HepG2 (cell line): ENCODE data around the gene DBN1. TPM values are rescaled to one million over a fixed set of nuclear protein-coding genes. Genes with fewer than 3 reads are reported as not detected.

ENCODE experiments used
- ATAC-seq: fragments of 200-7000 bp; cut with Tn5 transposase; 3 replicates; pipeline ENCODE4 v1.9.1; 2020; ENCODE audit warnings: mild to moderate bottlenecking, moderate library complexity
- BruUV-seq: library from RNA; stranded (reverse); fragments of 400-500 nt; replicated peaks from 2 replicates; lab custom pipeline; 2021; lab: Mats Ljungman, UMichigan
- CTCF ChIA-PET: fragments of 300-600 bp; formaldehyde crosslinking; extraction: SDS; loops from one replicate; lab custom pipeline; 2021; ENCODE audit warnings: low total read pairs, inconsistent platforms, low intra/inter-chr PET ratio; lab: Yijun Ruan, JAX
- POLR2A ChIA-PET: fragments of 350-600 bp; sonication (Branson Sonifier 250); formaldehyde crosslinking; loops from one replicate; lab custom pipeline; 2020; ENCODE audit warnings: antibody characterized with exemption, inconsistent platforms; lab: Yijun Ruan, JAX
- DNase-seq: peaks from one replicate; pipeline ENCODE4 v3.0.0-alpha.2; 2015; ENCODE audit warnings: low spot score
- FAIRE-seq: peaks from 3 replicates; lab custom pipeline; 2011; peaks lifted over from hg19 to GRCh38; lab: Jason Lieb, UNC
- H2AFZ ChIP-seq: one replicate; pipeline ENCODE4 v1.6.1; 2011; ENCODE audit warnings: low read length, inconsistent platforms
- H3K27ac ChIP-seq: fragments of 300-600 bp; 3 replicates; pipeline ENCODE4 v1.8.0; 2011; ENCODE audit warnings: mixed run types, mild to moderate bottlenecking, mixed read lengths, low read length, inconsistent platforms; ENCODE audit not compliant: insufficient read depth; ENCODE audit errors: extremely low read length
- H3K27me3 ChIP-seq, 2 experiments: fragments of 200-600 bp in 1 of 2; 2 replicates in 1 of 2; 3 replicates in 1 of 2; pipeline versions ENCODE4 v1.6.0 to v1.8.0; 2011; ENCODE audit warnings: low read length in 2 of 2, mild to moderate bottlenecking in 2 of 2, moderate library complexity in 2 of 2, inconsistent platforms in 1 of 2; ENCODE audit not compliant: insufficient read depth in 2 of 2, control insufficient read depth in 1 of 2
- H3K36me3 ChIP-seq, 2 experiments: fragments of 200-600 bp in 1 of 2; replicated peaks in 1 of 2; 2 replicates in 1 of 2; 3 replicates in 1 of 2; pipeline versions ENCODE4 v1.5.1 to v1.8.0; 2011; ENCODE audit warnings: low read length in 2 of 2, inconsistent platforms in 1 of 2; ENCODE audit not compliant: insufficient read depth in 2 of 2, control insufficient read depth in 1 of 2
- H3K4me1 ChIP-seq: 2 replicates; pipeline ENCODE4 v1.5.1; 2012; ENCODE audit warnings: low read length, inconsistent platforms; ENCODE audit not compliant: insufficient read depth
- H3K4me2 ChIP-seq: 2 replicates; pipeline ENCODE4 v1.6.0; 2011; ENCODE audit warnings: low read depth, low read length, inconsistent platforms
- H3K4me3 ChIP-seq, 3 experiments: fragments of 200-600 bp in 1 of 3; sonication (generic), shearing (Covaris generic) in 1 of 3; replicated peaks in 1 of 3; 2 replicates each; pipeline ENCODE4 v1.5.1; 2011 to 2016; ENCODE audit warnings: low read length in 3 of 3, inconsistent platforms in 2 of 3, low read depth in 2 of 3, mild to moderate bottlenecking in 2 of 3, control low read depth in 1 of 3, mixed read lengths in 1 of 3; ENCODE audit not compliant: insufficient read depth in 1 of 3
- H3K79me2 ChIP-seq: one replicate; pipeline ENCODE4 v1.6.1; 2011; ENCODE audit warnings: low read length, inconsistent platforms; ENCODE audit not compliant: insufficient read depth
- H3K9ac ChIP-seq: 2 replicates; pipeline ENCODE4 v1.6.0; 2011; ENCODE audit warnings: mild to moderate bottlenecking, low read depth, low read length, inconsistent platforms; ENCODE audit not compliant: insufficient read depth
- H3K9me3 ChIP-seq: 2 replicates; pipeline ENCODE4 v1.5.1; 2012; ENCODE audit warnings: mild to moderate bottlenecking, low read length
- H4K20me1 ChIP-seq: 2 replicates; pipeline ENCODE4 v1.6.0; 2011; ENCODE audit warnings: inconsistent platforms, mild to moderate bottlenecking, low read length, moderate library complexity; ENCODE audit not compliant: insufficient read depth
- AGO1 ChIP-seq: fragments of 200-400 bp; formaldehyde crosslinking; IDR thresholded peaks from 2 replicates; pipeline ENCODE4 v1.6.1; 2017; ENCODE audit warnings: mild to moderate bottlenecking, low read depth, low read length, moderate library complexity; ENCODE audit not compliant: poor library complexity, severe bottlenecking
- AGO2 ChIP-seq: fragments of 200-400 bp; formaldehyde crosslinking; optimal IDR thresholded peaks from 2 replicates; pipeline ENCODE3; 2017; ENCODE audit warnings: mild to moderate bottlenecking, low read depth, low read length, moderate library complexity
- ATF4 ChIP-seq, 2 experiments: fragments of 450-650 bp in 1 of 2; sonication (generic) in 1 of 2; formaldehyde crosslinking; IDR thresholded peaks; 2 replicates each; pipeline versions ENCODE4 v1.5.0 to v1.8.0; 2020 to 2022; ENCODE audit warnings: mild to moderate bottlenecking in 1 of 2, missing genetic modification reagents in 1 of 2
- HES4 ChIP-seq: sonication (generic); formaldehyde crosslinking; IDR thresholded peaks from 2 replicates; pipeline ENCODE4 v1.9.0; 2021; ENCODE audit warnings: mild to moderate bottlenecking, missing genetic modification reagents, borderline replicate concordance
- IRF2 ChIP-seq: IDR thresholded peaks from 2 replicates; pipeline ENCODE4 v1.6.1; 2018; ENCODE audit warnings: missing genetic modification reagents, missing compliant biosample characterization
- LCORL ChIP-seq, 2 experiments: fragments of 450-650 bp in 1 of 2; sonication (generic) in 1 of 2; formaldehyde crosslinking in 1 of 2; IDR thresholded peaks; 2 replicates each; pipeline versions ENCODE4 v1.5.0 to v1.6.1; 2017 to 2020; ENCODE audit warnings: antibody characterized with exemption in 1 of 2, missing genetic modification reagents in 1 of 2
- NONO ChIP-seq, 2 experiments: fragments of 450-650 bp in 1 of 2; sonication (generic) in 1 of 2; formaldehyde crosslinking in 1 of 2; IDR thresholded peaks in 1 of 2; conservative IDR thresholded peaks in 1 of 2; 2 replicates each; pipeline versions ENCODE4 v1.6.1 to v1.8.0; 2017 to 2022; ENCODE audit warnings: mild to moderate bottlenecking in 1 of 2, missing genetic modification reagents in 1 of 2, moderate library complexity in 1 of 2
- POLR2G ChIP-seq: fragments of 200-400 bp; formaldehyde crosslinking; IDR thresholded peaks from 2 replicates; pipeline ENCODE4 v1.6.1; 2018; ENCODE audit warnings: mild to moderate bottlenecking, low read depth, low read length, moderate library complexity
- PRDM4 ChIP-seq: sonication (generic); formaldehyde crosslinking; IDR thresholded peaks from 2 replicates; pipeline ENCODE4 v1.9.0; 2021; ENCODE audit warnings: missing genetic modification reagents, borderline replicate concordance
- STAT5B ChIP-seq: sonication (generic); formaldehyde crosslinking; IDR thresholded peaks from 2 replicates; pipeline ENCODE4 v1.4.0; 2020; ENCODE audit warnings: missing genetic modification reagents
- TBX2 ChIP-seq: sonication (generic); formaldehyde crosslinking; IDR thresholded peaks from 2 replicates; pipeline ENCODE4 v1.5.0; 2020; ENCODE audit warnings: missing genetic modification reagents, mild to moderate bottlenecking, borderline replicate concordance
- ZNF12 ChIP-seq: sonication (generic); formaldehyde crosslinking; IDR thresholded peaks from 2 replicates; pipeline ENCODE4 v1.5.0; 2020; ENCODE audit warnings: missing genetic modification reagents
- ZNF136 ChIP-seq: sonication (generic); formaldehyde crosslinking; IDR thresholded peaks from 2 replicates; pipeline ENCODE4 v1.8.1; 2022; ENCODE audit warnings: low read depth, mild to moderate bottlenecking, moderate library complexity, missing genetic modification reagents
- ZNF317 ChIP-seq: sonication (generic); formaldehyde crosslinking; IDR thresholded peaks from 2 replicates; pipeline ENCODE4 v1.5.0; 2020; ENCODE audit warnings: mild to moderate bottlenecking, missing genetic modification reagents
- ZNF589 ChIP-seq: sonication (generic); formaldehyde crosslinking; conservative IDR thresholded peaks from 2 replicates; pipeline ENCODE4 v1.8.0; 2022; ENCODE audit warnings: mild to moderate bottlenecking, moderate library complexity, missing genetic modification reagents
- WGBS: methylation state at CpG from one replicate; pipeline ENCODE4 v1.1.6; 2017; ENCODE audit warnings: low lambda C conversion rate; 5-methylcytosine and 5-hydroxymethylcytosine counted together
- in situ Hi-C: cut with HindIII; loops from 2 replicates; pipeline ENCODE4 v1.10.0; 2017; ENCODE audit warnings: low pct_unique_long_range_greater_than_20kb; ENCODE audit not compliant: extremely low pct_ligation_motif_present
- intact Hi-C: fragments of 100-400 bp; cut with micrococcal nuclease; formaldehyde crosslinking; loops from one replicate; pipeline ENCODE4 v1.10.0; 2022; ENCODE audit not compliant: unreplicated experiment
- polyA plus RNA-seq, 8 experiments: library from polyadenylated mRNA; depleted of rRNA in 3 of 8; stranded (reverse) in 7 of 8; unstranded in 1 of 8; fragments of >200 nt; fragmentation: Illumina TruSeq in 4 of 8; extraction: Trizol in 4 of 8; gene quantifications; 2 replicates each; pipeline versions ENCODE4 v1.2.1 to v1.2.3, GENCODE V29; 2011 to 2016; ENCODE audit warnings: low read depth in 4 of 8, missing spikeins in 1 of 8, mixed read lengths in 1 of 8; ENCODE audit not compliant: insufficient read depth in 1 of 8
- total RNA-seq, 5 experiments: library from RNA; depleted of rRNA; stranded (reverse); fragments of >200 nt; fragmentation: Illumina TruSeq; extraction: Trizol; gene quantifications; 2 replicates each; pipeline ENCODE4 v1.2.3, GENCODE V29; 2016; ENCODE audit warnings: low read depth in 1 of 5

The DBN1 gene
- total and polyA plus RNA-seq, 2 of the 13 experiments (the other 11 are each of a cell fraction or from before 2014, with no cell fraction given) = 27.0 to 37.3 TPM

GRCh38 chr5:177443144-177443983 is 30.1 kb downstream of the DBN1 start (continued):
- TF ChIP-seq IRF2 = no peak
- TF ChIP-seq STAT5B (CRISPR knock-in tag) = no peak
- no peak for TF ChIP-seq ZNF317
- no peak for TF ChIP-seq ZNF12 (CRISPR knock-in tag)
- TF ChIP-seq AGO1 = peak; percentile 5
- TF ChIP-seq ZNF136 (CRISPR knock-in tag) = no peak
- TF ChIP-seq LCORL (IDR thresholded peaks at IDR 0.05) = no peak
- TF ChIP-seq LCORL (CRISPR knock-in tag; IDR thresholded peaks at IDR 0.05) = no peak
- no peak for TF ChIP-seq PRDM4 (CRISPR knock-in tag)

- Histone ChIP-seq H3K36me3 (peaks cover 5 to 14% of the 10 kb centered on the region in 2 experiments; a peak in 4 of 5 replicates), H3K4me3 (no peak overlapping the region), H4K20me1 (peaks cover 2% of the 10 kb centered on the region; the same call in 1 of the 2 replicates), H2AFZ (no peak overlapping the region), H3K9me3 (no peaks in the 10 kb centered on the region), H3K4me1 (peaks cover 27% of the 10 kb centered on the region), H3K4me2 (no peak overlapping the region), H3K27me3 (no peaks in the 10 kb centered on the region), H3K27ac (no peak overlapping the region), H3K9ac (no peak overlapping the region), H3K79me2 (no peaks in the 10 kb centered on the region)
- FAIRE-seq = no peak
- ChIA-PET CTCF (no interaction called here), POLR2A (interaction anchor here (1.3 to 2.0 kb wide), 4 partner anchors 12 to 17 kb away, joined by 3 to 8 read pairs (median 4); partner anchors contain the start of gene GRK6)
- WGBS = over 99% methylated on average over 12 of the region's 20 CpGs
- no peak for ATAC-seq
- BruUV-seq = no TSS peak
- intact Hi-C loops (no loop called here), in situ Hi-C loops (no loop called here)
- DNase-seq = no peak
- TF ChIP-seq ZNF589 (CRISPR knock-in tag) (no peak), TBX2 (CRISPR knock-in tag) (0 out of 2 replicates have a peak, but pooled peaks have one; percentile 5), ATF4 (CRISPR knock-in tag; IDR thresholded peaks at IDR 0.05) (no peak), POLR2G (peak; percentile 14; the same call in 1 of the 2 replicates), NONO (IDR thresholded peaks at IDR 0.05) (no peak), NONO (CRISPR knock-in tag; conservative IDR thresholded peaks at IDR 0.05) (0 out of 2 replicates have a peak, but pooled peaks have one; percentile 13), HES4 (CRISPR knock-in tag) (no peak), AGO2 (peak; percentile 88)
Measured at GRCh38 chr5:177442066-177442826, 31.2 kb downstream of the DBN1 start.
